ENCODE data around the gene ID2. TPM values are rescaled to one million over a fixed set of nuclear protein-coding genes. Genes with fewer than 3 reads are reported as not detected.

Gene ID2
- total RNA-seq, 1 donor from 2014 or later = 11.6 TPM

DNA sequence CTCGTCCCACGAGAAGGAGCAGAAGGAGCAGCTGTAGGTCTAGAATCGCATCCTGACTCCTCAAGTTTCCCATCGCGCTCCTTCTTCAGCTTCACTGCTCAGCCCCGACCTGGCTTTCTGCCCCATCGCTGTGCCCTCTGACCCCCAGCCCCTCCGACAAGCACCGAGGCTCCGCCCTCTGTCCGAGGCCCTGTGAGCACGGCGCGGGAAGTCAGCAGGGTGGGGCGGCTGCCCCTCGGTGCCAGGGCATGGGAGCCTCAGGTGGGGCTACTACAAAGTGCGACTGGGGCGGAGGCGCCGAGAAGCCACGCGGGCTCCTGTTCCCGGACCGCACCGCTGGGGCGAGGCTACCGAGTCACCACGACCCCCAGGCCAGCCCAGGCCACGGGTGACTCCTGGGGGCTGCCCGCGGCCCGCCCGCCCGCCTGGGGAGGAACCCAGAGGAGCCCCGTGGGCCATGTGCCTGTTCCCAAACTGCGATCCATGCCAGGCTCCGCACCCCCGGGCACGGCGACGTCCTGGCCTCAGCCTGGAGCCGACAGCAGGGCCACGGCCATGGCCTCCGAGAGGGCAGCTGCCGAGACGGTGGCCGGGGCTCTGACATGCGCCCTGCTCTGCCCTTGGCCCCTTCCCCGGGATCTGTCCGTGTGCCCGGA is 36.6 kb upstream of the ID2 start:
- Histone ChIP-seq H3K27me3 (ENCODE audit: control insufficient read depth, insufficient read depth, low read length) (no peaks in the 10 kb centered on the region), H3K36me3 (ENCODE audit: control insufficient read depth, insufficient read depth, low read length) (no peaks in the 10 kb centered on the region), H3K4me3 (ENCODE audit: low read depth, low read length) (no peak overlapping the region)
- TF ChIP-seq, protein P1, sequence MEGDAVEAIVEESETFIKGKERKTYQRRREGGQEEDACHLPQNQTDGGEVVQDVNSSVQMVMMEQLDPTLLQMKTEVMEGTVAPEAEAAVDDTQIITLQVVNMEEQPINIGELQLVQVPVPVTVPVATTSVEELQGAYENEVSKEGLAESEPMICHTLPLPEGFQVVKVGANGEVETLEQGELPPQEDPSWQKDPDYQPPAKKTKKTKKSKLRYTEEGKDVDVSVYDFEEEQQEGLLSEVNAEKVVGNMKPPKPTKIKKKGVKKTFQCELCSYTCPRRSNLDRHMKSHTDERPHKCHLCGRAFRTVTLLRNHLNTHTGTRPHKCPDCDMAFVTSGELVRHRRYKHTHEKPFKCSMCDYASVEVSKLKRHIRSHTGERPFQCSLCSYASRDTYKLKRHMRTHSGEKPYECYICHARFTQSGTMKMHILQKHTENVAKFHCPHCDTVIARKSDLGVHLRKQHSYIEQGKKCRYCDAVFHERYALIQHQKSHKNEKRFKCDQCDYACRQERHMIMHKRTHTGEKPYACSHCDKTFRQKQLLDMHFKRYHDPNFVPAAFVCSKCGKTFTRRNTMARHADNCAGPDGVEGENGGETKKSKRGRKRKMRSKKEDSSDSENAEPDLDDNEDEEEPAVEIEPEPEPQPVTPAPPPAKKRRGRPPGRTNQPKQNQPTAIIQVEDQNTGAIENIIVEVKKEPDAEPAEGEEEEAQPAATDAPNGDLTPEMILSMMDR (IDR thresholded peaks at IDR 0.05; ENCODE audit: insufficient read depth, low read length, severe bottlenecking) = no peak
- DNase-seq (ENCODE audit: low read depth) (no peak), FAIRE-seq (no peak)

DNA sequence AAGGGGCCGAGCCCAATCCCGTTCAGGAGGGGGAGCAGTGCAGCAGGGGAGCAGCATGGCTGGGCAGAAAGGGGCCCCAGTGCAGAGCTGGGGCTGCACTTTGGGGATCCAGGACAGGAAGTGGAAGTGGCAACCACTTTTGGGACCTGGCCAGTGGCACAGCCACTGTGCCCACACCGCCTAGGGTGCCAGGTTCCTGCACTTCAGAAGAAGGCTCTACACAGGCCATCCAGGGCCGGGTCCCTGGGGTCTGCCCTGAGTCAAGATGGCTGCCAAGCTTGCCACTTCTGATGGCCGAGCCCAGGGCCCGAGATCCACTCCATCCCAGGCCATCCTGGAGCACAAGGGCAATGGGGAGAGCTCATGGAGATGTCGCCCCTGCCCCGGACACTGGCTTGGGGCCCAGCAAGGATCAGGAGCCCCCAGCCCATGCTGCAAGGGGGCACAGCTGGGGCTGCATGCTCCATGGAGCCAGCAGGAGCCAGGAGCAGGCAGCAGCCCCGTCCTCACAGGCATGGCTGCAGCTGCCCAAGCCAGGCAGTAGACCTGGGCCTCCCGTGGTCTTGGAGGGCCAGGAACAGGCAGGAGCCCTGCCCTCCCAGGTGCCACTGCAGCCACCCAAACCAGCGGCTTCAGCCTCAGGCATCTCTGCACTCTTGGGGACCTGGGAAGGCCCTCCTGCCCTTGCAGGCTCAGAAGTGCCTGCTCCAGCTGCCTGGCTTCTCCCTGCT is 35.0 kb upstream of the ID2 start:
- Histone ChIP-seq H3K4me3 (ENCODE audit: low read depth, low read length) (no peak overlapping the region), H3K27me3 (ENCODE audit: control insufficient read depth, insufficient read depth, low read length) (no peaks in the 10 kb centered on the region), H3K36me3 (ENCODE audit: control insufficient read depth, insufficient read depth, low read length) (no peaks in the 10 kb centered on the region)
- FAIRE-seq (no peak), DNase-seq (ENCODE audit: low read depth) (no peak)
- TF ChIP-seq, protein P1 (IDR thresholded peaks at IDR 0.05; ENCODE audit: insufficient read depth, low read length, severe bottlenecking) = no peak

DNA sequence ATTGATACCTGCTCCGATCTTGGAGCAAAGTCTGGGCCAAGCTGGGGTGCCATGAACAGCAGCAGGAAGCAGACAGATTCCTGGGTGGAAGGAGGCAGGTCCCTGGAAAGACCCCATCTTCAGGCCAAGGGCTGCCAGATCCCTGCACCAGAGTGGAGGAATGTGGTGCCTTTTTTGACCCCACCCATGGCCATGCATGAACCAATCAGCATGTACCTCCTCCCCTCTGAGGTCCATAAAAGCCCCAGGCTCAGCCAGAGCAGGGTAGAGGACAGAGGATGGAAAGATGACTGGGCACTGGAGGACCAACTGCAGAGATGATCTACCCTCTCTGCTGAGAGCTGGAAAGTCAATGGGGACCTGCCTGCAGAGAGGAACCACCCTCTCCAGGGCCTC is 34.4 kb upstream of the ID2 start:
- H3K27me3 ChIP-seq (ENCODE audit: control insufficient read depth, insufficient read depth, low read length) = no peaks in the 10 kb centered on the region
- FAIRE-seq (no peak), DNase-seq (ENCODE audit: low read depth) (no peak)
- no peak overlapping the region for H3K4me3 ChIP-seq (ENCODE audit: low read depth, low read length)
- TF ChIP-seq, protein P1 (IDR thresholded peaks at IDR 0.05; ENCODE audit: insufficient read depth, low read length, severe bottlenecking) = no peak
- no peaks in the 10 kb centered on the region for H3K36me3 ChIP-seq (ENCODE audit: control insufficient read depth, insufficient read depth, low read length)

DNA sequence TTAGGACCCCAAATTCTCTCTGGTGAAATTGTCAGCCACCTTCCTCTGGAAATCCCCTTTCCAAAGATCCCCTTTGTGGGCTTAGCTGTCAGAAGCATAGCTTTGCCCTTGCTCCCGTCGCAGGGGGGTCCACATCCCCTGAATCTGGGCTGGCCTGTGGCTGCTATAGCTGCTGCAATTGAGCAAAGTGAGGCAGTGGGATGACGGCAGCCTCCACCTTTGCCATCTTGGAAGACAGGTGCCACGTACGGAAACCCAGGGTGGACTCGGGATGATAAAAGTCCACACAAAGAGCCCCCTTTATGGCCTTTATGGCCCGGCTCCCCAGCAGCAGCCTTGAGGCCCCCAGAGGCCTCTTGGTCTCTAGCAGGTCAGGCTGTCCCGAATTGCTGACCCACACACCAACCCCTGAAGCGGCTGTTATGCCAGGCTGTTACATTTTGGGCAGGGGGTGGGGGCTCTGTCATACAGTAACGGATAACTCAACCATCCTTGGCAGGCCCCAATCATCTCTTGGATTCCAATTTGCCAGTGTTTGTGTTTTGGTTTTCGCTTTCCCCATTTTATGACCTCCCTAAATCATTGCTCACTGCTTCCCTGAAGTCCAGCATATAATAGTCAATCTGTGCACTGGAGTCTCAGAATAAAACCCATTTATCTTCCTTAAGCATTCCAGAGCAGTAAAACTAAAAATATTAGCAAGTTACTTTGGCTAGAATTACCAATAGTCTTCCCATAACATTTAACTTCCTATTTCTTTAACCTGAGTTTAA is 33.2 kb upstream of the ID2 start:
- DNase-seq (ENCODE audit: low read depth) = no peak
- no peak for FAIRE-seq

DNA sequence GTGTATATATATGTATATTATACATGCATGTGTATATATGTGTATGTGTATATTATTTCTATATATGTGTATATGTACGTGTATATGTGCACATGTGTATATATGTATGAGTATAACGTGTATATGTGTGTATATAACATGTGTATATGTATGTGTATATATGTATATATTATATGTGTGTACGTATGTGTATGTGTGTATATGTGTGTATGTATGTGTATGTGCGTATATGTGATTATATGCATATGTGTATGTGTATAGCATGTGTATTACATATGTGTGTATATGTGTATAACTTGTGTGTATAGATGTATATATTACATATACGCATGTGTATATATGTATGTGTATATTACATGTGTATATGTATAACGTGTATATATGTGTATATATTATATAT is 32.1 kb upstream of the ID2 start:
- TF ChIP-seq, protein P1 (IDR thresholded peaks at IDR 0.05; ENCODE audit: insufficient read depth, low read length, severe bottlenecking) = no peak
- no peak for FAIRE-seq
- no peak for DNase-seq (ENCODE audit: low read depth)

More for the DNA sequence above, 33.2 kb upstream of the ID2 start:
- Histone ChIP-seq H3K4me3 (ENCODE audit: low read depth, low read length) (no peak overlapping the region), H3K36me3 (ENCODE audit: control insufficient read depth, insufficient read depth, low read length) (no peaks in the 10 kb centered on the region), H3K27me3 (ENCODE audit: control insufficient read depth, insufficient read depth, low read length) (no peaks in the 10 kb centered on the region)
- TF ChIP-seq, protein P1 (IDR thresholded peaks at IDR 0.05; ENCODE audit: insufficient read depth, low read length, severe bottlenecking) = no peak

More for the DNA sequence above, 32.1 kb upstream of the ID2 start:
- Histone ChIP-seq H3K36me3 (ENCODE audit: control insufficient read depth, insufficient read depth, low read length) (no peaks in the 10 kb centered on the region), H3K4me3 (ENCODE audit: low read depth, low read length) (no peak overlapping the region), H3K27me3 (ENCODE audit: control insufficient read depth, insufficient read depth, low read length) (no peaks in the 10 kb centered on the region)
